Putamen (tissue), 1 donor: ENCODE data around the gene TMEM43.

Experiments
- DNase-seq: peaks from one replicate; pipeline ENCODE4 v3.0.0-alpha.2; 2016; ENCODE audit warnings: low spot score

Gene TMEM43

DNA sequence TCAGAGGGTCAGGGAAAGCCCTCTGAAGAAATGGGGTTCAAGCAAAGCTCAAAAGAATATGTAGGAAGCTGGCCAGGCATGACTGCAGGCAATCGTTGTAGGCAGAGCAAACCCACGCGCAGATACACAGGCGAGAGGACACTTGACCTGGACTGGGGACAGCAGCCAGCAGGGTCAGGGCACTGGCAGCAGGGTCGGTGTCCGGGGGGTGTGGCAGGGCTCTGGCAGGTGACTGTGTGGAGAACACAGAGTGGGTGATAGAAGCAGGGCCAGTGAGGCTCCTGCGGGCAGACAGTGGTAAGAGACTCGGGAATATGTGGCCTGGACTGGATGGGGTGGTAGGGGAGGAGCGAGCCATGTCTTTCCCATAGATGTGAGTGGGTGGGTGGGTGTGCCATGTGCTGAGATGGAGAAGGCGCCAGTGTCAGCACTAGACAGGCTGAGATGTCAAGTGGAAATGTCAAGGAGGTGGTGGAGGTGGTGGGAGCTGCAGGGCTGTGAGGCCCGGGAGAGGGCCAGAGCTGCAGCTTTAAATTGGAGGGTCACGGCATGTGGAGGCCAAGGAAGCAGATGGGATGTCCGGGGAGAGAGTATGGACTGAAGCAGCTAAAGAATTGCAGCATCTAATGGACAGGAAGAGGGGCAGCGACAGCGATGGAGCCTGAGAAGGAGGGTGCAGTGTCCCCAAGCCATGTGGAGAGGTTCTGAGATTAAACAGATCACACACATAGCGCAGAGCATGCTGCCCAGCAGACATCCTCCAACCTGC, 13.4 kb downstream of the TMEM43 start:
- DNase-seq, result peak; percentile 33

DNA sequence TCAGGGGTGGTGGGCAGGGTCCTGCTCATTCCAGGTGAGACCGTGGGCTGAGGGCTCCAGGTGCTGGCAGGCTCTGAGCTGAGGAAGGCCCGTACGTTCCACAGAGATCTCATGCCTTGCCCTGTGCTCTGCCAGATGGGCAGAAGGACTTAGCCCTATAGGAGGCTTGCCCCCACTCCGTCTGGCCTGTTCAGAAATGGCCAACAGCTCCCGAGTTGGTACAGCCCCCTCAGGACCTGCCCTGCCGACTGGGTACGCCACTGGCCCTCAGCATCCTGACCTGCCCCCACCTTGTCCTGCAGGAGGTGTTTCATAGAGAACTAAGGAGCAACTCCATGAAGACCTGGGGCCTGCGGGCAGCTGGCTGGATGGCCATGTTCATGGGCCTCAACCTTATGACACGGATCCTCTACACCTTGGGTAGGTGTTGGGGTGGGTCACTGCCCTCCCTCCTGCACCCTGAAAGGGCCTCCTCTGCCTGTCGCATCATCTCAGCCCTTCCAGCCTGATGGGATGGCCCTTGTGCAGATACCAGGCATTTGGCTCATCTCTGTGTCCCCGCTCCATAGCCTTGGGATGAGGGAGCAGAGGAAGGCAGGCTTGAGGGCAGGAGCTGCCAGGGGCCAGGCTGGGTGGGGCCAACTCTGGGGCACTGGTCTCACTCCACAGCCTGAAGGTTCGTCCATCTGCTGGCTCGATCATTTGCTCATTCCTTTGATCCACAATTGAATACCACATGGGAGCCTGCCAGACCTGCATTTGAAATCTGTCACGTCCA, 14.2 kb downstream of the TMEM43 start:
- DNase-seq, result no peak

DNA sequence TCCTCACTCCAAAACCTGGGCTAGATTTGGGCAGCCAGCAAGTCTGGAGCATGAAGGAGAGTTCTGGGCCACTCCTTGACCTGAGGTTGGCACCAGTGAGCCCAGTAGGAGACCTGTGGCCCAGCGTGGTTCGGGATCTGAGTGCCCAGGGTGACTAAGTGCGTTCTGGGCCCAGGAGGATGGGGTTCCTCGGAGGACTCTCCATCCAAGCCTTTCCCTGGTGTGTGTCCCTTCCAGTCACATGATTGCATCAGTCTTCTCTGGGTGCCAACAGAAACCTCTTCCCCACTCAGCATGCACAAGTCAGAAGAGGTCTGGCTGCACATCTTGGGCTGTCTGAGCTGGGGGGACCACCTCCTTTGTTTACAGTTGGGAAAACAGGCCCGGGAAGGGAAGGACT, 14.9 kb downstream of the TMEM43 start:
- DNase-seq, result no peak

DNA sequence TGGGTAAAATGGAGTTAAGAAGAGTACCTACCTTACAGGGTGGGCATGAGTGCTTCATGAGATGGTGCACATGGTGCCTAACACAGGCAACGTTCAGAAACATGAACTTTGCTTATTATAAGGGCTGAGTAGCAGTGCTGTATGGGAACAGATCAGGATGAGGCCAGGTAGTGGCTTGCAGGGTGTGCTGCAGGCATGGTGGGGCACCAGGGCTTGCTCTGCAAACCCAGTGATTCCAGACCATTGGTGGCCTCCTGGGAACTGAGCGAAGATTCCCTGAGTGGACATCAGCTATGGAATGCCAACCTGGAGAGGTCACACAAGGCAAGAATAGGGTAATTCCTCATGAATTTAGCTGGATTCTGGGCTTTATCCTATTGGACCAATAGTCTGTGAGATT, 15.8 kb downstream of the TMEM43 start:
- no peak for DNase-seq

- DNase-seq, result peak; percentile 34
These were observed 16.3 kb downstream of the TMEM43 start for GRCh38 chr3:14141144-14141543.

DNA sequence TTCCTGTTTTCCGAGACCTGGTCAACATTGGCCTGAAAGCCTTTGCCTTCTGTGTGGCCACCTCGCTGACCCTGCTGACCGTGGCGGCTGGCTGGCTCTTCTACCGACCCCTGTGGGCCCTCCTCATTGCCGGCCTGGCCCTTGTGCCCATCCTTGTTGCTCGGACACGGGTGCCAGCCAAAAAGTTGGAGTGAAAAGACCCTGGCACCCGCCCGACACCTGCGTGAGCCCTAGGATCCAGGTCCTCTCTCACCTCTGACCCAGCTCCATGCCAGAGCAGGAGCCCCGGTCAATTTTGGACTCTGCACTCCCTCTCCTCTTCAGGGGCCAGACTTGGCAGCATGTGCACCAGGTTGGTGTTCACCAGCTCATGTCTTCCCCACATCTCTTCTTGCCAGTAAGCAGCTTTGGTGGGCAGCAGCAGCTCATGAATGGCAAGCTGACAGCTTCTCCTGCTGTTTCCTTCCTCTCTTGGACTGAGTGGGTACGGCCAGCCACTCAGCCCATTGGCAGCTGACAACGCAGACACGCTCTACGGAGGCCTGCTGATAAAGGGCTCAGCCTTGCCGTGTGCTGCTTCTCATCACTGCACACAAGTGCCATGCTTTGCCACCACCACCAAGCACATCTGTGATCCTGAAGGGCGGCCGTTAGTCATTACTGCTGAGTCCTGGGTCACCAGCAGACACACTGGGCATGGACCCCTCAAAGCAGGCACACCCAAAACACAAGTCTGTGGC, 16.9 kb downstream of the TMEM43 start:
- no peak for DNase-seq

DNA sequence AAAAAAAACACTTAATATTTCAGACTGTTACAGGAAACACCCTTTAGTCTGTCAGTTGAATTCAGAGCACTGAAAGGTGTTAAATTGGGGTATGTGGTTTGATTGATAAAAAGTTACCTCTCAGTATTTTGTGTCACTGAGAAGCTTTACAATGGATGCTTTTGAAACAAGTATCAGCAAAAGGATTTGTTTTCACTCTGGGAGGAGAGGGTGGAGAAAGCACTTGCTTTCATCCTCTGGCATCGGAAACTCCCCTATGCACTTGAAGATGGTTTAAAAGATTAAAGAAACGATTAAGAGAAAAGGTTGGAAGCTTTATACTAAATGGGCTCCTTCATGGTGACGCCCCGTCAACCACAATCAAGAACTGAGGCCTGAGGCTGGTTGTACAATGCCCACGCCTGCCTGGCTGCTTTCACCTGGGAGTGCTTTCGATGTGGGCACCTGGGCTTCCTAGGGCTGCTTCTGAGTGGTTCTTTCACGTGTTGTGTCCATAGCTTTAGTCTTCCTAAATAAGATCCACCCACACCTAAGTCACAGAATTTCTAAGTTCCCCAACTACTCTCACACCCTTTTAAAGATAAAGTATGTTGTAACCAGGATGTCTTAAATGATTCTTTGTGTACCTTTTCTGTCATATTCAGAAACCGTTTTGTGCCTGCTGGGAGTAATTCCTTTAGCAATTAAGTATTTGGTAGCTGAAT, 17.9 kb downstream of the TMEM43 start:
- DNase-seq, result no peak

- no peak for DNase-seq
These were observed 18.7 kb downstream of the TMEM43 start for GRCh38 chr3:14143271-14144225.

GRCh38 chr3:14144423-14145075, 19.7 kb downstream of the TMEM43 start:
- peak; percentile 62 for DNase-seq

DNA sequence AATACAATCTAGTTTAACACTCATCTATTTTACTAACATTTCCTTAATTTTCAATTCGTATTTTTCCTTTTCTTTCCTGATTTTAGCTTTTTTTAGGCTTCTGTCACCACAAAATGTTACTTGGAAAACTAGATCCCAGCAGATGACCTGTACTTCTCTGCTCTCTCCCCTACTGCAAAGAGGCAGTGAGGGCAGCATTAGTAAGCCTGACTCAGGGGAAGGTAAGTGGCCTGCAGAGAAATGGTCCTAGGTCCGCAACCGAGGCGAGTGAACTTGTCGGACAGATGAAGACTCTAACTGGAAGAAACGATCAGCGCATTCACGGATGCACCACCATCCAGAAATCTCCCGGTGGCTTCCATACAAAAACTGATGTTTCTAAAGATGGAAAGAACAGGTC, 20.4 kb downstream of the TMEM43 start:
- no peak for DNase-seq

DNA sequence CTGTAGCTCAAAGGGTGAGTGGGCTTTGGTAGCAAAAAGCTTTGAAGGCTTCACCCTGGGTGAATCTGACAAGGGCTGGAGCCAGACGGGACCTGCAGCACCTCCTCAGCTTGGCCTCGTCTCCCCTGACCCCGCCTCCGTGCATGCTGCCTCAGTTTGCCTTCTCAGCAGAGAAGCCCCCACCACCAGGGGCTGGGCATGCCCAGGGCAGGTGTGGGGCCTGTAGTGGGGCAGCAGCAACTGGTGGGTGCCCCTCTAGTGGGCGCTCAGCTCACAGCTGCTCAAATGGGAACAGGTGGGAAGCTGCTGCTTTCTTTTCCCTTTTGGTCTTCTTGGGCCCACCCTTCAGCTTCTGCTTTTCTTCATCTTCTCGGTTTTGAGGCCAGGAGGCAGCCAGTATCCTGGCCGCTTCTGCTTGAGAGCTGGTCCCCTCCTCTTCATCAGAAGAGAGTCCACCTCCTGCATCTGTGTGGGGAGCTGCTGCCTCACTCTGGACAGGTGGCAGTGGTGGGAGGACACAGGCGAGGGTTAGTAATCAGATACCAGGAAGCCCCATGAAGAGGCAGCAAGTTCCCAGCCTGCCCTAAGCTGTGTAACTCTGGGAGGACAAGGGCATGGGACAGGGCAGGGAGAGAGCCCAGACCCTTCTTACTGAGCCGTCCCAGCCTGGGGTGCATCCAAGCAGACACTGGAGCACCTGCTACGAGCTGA, 21.0 kb downstream of the TMEM43 start:
- DNase-seq, result no peak

DNA sequence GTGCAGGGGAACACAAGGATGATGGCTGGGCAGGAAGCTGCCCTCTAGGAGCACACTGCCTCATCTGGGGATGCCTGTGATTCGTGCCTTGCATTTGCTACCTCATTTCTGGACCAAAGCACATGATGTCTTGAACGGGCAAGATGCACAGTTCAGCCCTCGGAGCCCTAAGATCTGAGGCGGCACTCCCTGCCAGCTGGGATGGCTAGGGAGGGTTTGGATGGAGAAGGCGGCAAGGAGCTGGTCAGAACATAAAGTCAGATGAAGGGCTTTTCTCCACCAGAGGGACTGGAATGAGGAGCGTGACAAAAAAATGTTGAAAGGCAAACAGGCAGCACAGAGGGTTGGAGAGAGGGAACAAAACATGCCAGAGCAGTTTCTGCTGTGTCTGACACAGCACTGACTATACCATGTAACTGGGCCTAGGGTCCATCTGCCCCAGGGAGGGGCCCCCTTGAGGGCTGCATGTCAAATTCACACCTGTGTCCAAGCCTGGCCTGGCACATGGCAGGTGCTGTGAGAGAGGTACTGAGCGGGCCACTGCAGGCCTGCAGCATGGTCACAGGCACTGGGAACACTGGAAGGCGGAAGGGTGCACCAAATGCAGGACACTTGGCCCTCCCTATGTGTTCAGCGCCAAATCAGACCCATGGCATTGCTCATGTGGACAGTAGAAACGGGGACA, 21.7 kb downstream of the TMEM43 start:
- DNase-seq, result no peak

DNA sequence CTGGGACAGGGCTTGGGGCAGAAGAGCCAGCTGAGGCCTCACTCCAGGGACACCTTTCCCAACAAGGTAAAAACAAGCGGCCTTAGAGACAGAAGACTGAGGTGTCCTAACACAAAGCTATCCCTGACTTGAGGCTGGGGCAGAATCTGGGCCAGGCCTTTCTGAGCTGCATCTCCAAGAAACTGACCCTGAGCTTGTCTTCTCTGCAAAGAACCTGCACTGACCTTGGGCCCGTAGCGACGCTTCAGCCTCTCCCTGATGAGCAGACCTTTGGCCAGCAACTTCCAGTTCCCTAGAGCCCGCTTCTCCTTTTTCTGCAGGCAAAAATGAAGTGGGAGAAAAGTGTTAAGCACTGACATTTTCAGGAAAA, 22.2 kb downstream of the TMEM43 start:
- DNase-seq, result no peak

GRCh38 chr3:14147617-14148016, 22.8 kb downstream of the TMEM43 start:
- DNase-seq, result no peak

- DNase-seq, result no peak
These were observed 23.5 kb downstream of the TMEM43 start for GRCh38 chr3:14148041-14148985.

DNA sequence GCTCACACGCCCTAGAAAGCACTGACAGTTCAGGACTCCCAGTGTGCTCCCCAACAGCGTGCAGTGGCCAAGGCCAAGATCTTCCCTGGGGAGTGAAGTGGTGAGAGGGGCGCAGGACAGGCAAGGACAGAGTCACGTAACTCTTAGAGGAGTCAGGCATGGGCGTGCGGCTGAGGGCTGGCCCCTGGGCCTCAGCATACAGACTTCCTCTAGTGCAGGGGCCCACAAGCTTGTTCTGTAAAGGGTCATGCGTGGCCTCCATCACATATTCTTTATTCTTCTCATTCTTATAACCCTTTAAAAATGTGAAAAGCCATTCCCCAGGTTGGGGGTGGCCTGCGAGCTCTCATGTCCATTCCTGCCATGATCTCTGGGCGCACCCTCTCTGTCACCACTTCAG, 25.2 kb downstream of the TMEM43 start:
- DNase-seq, result no peak

DNA sequence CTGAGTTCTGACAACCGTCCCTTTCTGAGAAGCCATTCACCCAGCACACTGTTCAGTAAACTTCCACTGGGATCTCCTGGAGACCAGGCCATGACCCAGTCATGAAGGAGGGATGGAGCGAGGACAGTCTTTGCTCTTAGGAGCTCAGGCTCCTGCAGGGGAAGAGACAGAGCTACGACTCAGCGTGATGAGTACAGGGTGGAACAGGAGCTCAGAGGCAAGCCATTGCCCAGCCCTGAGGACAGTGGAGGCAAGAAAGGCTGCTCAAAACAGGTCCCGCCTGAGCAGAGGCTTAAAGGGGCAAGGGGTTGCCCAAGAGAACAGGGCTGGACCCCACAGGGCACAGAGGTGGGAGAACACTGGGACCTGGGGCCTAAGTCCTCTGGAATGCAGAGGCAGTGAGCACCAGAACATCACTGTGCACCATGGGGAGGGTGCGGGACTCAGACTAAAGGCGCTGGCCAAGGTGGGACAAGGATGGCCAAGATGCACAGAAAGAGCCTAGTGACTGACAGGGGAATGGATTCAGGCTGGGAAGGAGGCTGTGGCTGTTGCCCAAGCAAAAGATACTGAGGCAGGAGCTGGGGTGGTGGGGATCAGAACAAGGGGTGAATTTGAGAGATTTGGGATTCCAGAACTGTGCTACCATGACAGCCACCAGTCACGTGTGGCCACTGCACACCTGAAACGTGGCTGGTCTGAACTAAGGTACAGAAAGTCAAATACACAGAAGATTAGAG, 25.8 kb downstream of the TMEM43 start:
- no peak for DNase-seq
